ENCODE data around the gene SPECC1. TPM values are rescaled to one million over a fixed set of nuclear protein-coding genes. Genes with fewer than 3 reads are reported as not detected.

The SPECC1 gene
- total and polyA plus RNA-seq, 9 of the 15 experiments (the other 6 are each of a cell fraction or from before 2014, with no cell fraction given): 2.4 to 19.6 (median 14.7) TPM

- DNase-seq (ENCODE audit: extremely low read depth in 1 of 4, low spot score in 3 of 4) (peak; percentile 47 to 59 (median 52)), ATAC-seq (peak; percentile 49), FAIRE-seq (no peak)
- Histone ChIP-seq H3K27me3 (ENCODE audit: control insufficient read depth in 2 of 2, insufficient read depth in 2 of 2, low read length in 2 of 2) (no peaks in the 10 kb centered on the region), H3K27ac (ENCODE audit: extremely low read depth, low read depth, low read length) (peak overlapping the region; percentile 43; the same call in 2 of the 3 replicates), H3K9me1 (ENCODE audit: control insufficient read depth, insufficient read depth, low read length) (no peaks in the 10 kb centered on the region), H2AFZ (ENCODE audit: low read depth, low read length) (peak overlapping the region; percentile 94), H3K9ac (ENCODE audit: insufficient read depth in 1 of 2, low read depth in 2 of 2, low read length in 2 of 2) (peak overlapping the region; percentile 57 to 83), H3K36me3 (ENCODE audit: control insufficient read depth, insufficient read depth, low read length) (no peaks in the 10 kb centered on the region), H3K79me2 (ENCODE audit: control insufficient read depth, insufficient read depth, low read length) (peaks cover 21% of the 10 kb centered on the region), H3K4me1 (replicated peaks in 1 of 2; ENCODE audit: control insufficient read depth in 2 of 2, insufficient read depth in 2 of 2, low read length in 2 of 2) (peaks cover 0 to 18% of the 10 kb centered on the region in 2 experiments; a peak in 4 of 5 replicates), H4K20me1 (replicated peaks; ENCODE audit: control insufficient read depth, insufficient read depth, low read length) (no peaks in the 10 kb centered on the region), H3K4me3 (peak overlapping the region; percentile 63), H3K9me3 (replicated peaks; ENCODE audit: control insufficient read depth, insufficient read depth, low read depth, low read length) (no peaks in the 10 kb centered on the region), H3K4me2 (ENCODE audit: insufficient read depth, low read length) (peak overlapping the region; percentile 97)
- in situ Hi-C loops (cut with MboI) (no loop called here), intact Hi-C loops (cut with micrococcal nuclease) (no loop called here)
- BruUV-seq (replicated peaks): no TSS peak
- ChIA-PET CTCF (ENCODE audit: low intra/inter-chr PET ratio) (interaction anchor here (0.6 to 0.9 kb wide), 2 partner anchors 16 to 18 kb away, joined by 3 to 6 read pairs; no protein-coding TSS in a partner anchor), POLR2A (interaction anchor here (1.6 kb wide), 1 partner anchor 93 kb away, joined by 3 read pairs; no protein-coding TSS in a partner anchor)
- WGBS (ENCODE audit: insufficient coverage, low coverage, missing lambda C conversion rate): 28% methylated on average over 16 of the region's 35 CpGs
- TF ChIP-seq ZFP36 (IDR thresholded peaks at IDR 0.05; ENCODE audit: low read depth, low read length, partially characterized antibody) (peak; percentile 19), HDAC8 (tag; IDR thresholded peaks at IDR 0.05) (no peak), ESRRA (IDR thresholded peaks at IDR 0.05; ENCODE audit: borderline replicate concordance, low read depth) (peak; percentile 84; the same call in 1 of the 2 replicates), POLR2A (conservative IDR thresholded peaks at IDR 0.05) (no peak), JUND (IDR thresholded peaks at IDR 0.05; ENCODE audit: borderline replicate concordance, low read depth, low read length) (no peak), JUND (tag; IDR thresholded peaks at IDR 0.05; ENCODE audit: borderline replicate concordance, low read depth, low read length) (0 out of 3 replicates have a peak, but pooled peaks have one; percentile 3), ZBTB33 (CRISPR knock-in tag; IDR thresholded peaks at IDR 0.05) (peak; percentile 13; the same call in 1 of the 2 replicates), HMGN3 (IDR thresholded peaks at IDR 0.05; ENCODE audit: borderline replicate concordance, extremely low read depth, insufficient read length, low read depth, low read length) (peak; percentile 9), CTBP1 (IDR thresholded peaks at IDR 0.05; ENCODE audit: borderline replicate concordance) (peak; percentile 88), KDM1A (IDR thresholded peaks at IDR 0.05) (0 out of 4 replicates have a peak, but pooled peaks of 1 of the 2 experiments have one; percentile 7), RCOR1 (IDR thresholded peaks at IDR 0.05; ENCODE audit: borderline replicate concordance in 1 of 2, low read depth in 2 of 2, low read length in 2 of 2) (peak in 1 of 2 experiments; percentile 68; a peak in 1 of 4 replicates), SOX6 (IDR thresholded peaks at IDR 0.05) (no peak)
- TF ChIP-seq, protein P1, sequence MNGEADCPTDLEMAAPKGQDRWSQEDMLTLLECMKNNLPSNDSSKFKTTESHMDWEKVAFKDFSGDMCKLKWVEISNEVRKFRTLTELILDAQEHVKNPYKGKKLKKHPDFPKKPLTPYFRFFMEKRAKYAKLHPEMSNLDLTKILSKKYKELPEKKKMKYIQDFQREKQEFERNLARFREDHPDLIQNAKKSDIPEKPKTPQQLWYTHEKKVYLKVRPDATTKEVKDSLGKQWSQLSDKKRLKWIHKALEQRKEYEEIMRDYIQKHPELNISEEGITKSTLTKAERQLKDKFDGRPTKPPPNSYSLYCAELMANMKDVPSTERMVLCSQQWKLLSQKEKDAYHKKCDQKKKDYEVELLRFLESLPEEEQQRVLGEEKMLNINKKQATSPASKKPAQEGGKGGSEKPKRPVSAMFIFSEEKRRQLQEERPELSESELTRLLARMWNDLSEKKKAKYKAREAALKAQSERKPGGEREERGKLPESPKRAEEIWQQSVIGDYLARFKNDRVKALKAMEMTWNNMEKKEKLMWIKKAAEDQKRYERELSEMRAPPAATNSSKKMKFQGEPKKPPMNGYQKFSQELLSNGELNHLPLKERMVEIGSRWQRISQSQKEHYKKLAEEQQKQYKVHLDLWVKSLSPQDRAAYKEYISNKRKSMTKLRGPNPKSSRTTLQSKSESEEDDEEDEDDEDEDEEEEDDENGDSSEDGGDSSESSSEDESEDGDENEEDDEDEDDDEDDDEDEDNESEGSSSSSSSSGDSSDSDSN (IDR thresholded peaks at IDR 0.05; ENCODE audit: borderline replicate concordance in 1 of 2, low read depth in 2 of 2, low read length in 2 of 2): peak in 1 of 2 experiments; percentile 41; a peak in 1 of 4 replicates
- TF ChIP-seq, protein P2, sequence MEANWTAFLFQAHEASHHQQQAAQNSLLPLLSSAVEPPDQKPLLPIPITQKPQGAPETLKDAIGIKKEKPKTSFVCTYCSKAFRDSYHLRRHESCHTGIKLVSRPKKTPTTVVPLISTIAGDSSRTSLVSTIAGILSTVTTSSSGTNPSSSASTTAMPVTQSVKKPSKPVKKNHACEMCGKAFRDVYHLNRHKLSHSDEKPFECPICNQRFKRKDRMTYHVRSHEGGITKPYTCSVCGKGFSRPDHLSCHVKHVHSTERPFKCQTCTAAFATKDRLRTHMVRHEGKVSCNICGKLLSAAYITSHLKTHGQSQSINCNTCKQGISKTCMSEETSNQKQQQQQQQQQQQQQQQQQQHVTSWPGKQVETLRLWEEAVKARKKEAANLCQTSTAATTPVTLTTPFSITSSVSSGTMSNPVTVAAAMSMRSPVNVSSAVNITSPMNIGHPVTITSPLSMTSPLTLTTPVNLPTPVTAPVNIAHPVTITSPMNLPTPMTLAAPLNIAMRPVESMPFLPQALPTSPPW (CRISPR knock-in tag; IDR thresholded peaks at IDR 0.05): peak; percentile 75
Measured at GRCh38 chr17:20008242-20009051, 712 bp upstream of the SPECC1 start.
